ENCODE results near the gene KIF17.

The KIF17 gene

GRCh38 chr1:20654104-20654690, 63.6 kb downstream of the KIF17 start:
- no peak for TF ChIP-seq CTCF (IDR thresholded peaks at IDR 0.05; ENCODE audit: low read depth, low read length)

GRCh38 chr1:20652300-20652699, 65.5 kb downstream of the KIF17 start:
- no peak for TF ChIP-seq CTCF (IDR thresholded peaks at IDR 0.05; ENCODE audit: low read depth, low read length)

More at GRCh38 chr1:20654104-20654690, 63.6 kb downstream of the KIF17 start:
- no peak overlapping the region for H3K4me3 ChIP-seq (ENCODE audit: low read depth, low read length)

GRCh38 chr1:20648946-20649345, 68.9 kb downstream of the KIF17 start:
- no peak for TF ChIP-seq CTCF (IDR thresholded peaks at IDR 0.05; ENCODE audit: low read depth, low read length)
- no peak overlapping the region for H3K4me3 ChIP-seq (ENCODE audit: low read depth, low read length)

More at GRCh38 chr1:20652300-20652699, 65.5 kb downstream of the KIF17 start:
- H3K4me3 ChIP-seq (ENCODE audit: low read depth, low read length): no peak overlapping the region

- TF ChIP-seq CTCF (IDR thresholded peaks at IDR 0.05; ENCODE audit: low read depth, low read length): no peak
- no peak overlapping the region for H3K4me3 ChIP-seq (ENCODE audit: low read depth, low read length)
Measured at GRCh38 chr1:20648438-20648837, 69.4 kb downstream of the KIF17 start.

- no peak for TF ChIP-seq CTCF (IDR thresholded peaks at IDR 0.05; ENCODE audit: low read depth, low read length)
- no peak overlapping the region for H3K4me3 ChIP-seq (ENCODE audit: low read depth, low read length)
Measured at GRCh38 chr1:20645414-20645813, 72.4 kb downstream of the KIF17 start.

- no peak for TF ChIP-seq CTCF (IDR thresholded peaks at IDR 0.05; ENCODE audit: low read depth, low read length)
- no peak overlapping the region for H3K4me3 ChIP-seq (ENCODE audit: low read depth, low read length)
Measured at GRCh38 chr1:20644416-20644815, 73.4 kb downstream of the KIF17 start.

- H3K4me3 ChIP-seq (ENCODE audit: low read depth, low read length): no peak overlapping the region
- no peak for TF ChIP-seq CTCF (IDR thresholded peaks at IDR 0.05; ENCODE audit: low read depth, low read length)
Measured at GRCh38 chr1:20643080-20643479, 74.7 kb downstream of the KIF17 start.
